Erythroblast (primary cell): ENCODE results near the gene SLX4IP.
"Not testable (repeated sequence)": the region's sequence is repeated elsewhere in the genome, so short reads cannot be mapped to it uniquely, and the experiment has no call there.

Source experiments
- DNase-seq, 2 experiments: peaks; one replicate each; lab custom pipeline; 2025; lab: John Stamatoyannopoulos, UW
- GATA1 ChIP-seq: IDR thresholded peaks from 2 replicates; pipeline ENCODE4 v1.6.1; 2011; ENCODE audit warnings: low read depth, mild to moderate bottlenecking, control low read depth, low read length, moderate library complexity
- POLR2A ChIP-seq: IDR thresholded peaks from 2 replicates; pipeline ENCODE4 v1.6.1; 2011; ENCODE audit warnings: mild to moderate bottlenecking, low read length

Gene SLX4IP

GRCh38 chr20:10412591-10413408 is 22.3 kb upstream of the SLX4IP start:
- TF ChIP-seq GATA1 (no peak), POLR2A (no peak)
- no peak for DNase-seq

DNA sequence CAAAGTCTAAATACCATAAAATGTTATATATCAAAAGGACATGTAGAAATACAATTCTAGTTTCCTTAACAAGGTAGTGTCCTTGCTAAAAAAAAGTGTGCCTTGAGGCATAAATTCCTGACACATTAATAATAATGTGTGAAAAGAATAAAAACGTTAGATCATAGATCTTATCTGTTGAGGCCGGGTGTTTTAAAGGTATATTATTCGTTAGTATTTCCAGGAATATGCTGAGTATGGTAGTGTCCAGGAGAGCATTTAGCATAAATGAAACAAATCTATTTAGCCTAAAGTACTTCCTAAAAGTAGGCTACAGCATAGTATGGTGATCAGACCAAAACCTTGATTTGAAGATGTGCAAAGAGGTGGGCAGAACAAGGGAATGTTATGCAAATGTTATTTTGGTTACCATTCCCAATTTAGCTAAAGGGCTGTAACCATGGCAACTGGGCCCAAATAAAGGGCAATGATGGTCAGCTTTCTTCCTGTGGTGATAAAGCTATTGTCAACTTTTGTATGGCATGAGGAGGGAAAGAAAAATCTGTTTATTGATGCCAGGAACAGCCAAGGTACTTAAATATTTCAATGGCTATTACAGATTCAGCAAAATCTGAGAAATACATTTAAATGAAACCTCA is 20.0 kb upstream of the SLX4IP start:
- no peak for DNase-seq

GRCh38 chr20:10417218-10417617 is 17.9 kb upstream of the SLX4IP start:
- not testable (repeated sequence) for DNase-seq

More for the DNA sequence above, 20.0 kb upstream of the SLX4IP start:
- TF ChIP-seq POLR2A: no peak
- no peak for TF ChIP-seq GATA1

- no peak for DNase-seq
- TF ChIP-seq POLR2A: no peak
Measured at GRCh38 chr20:10419550-10420133, 15.5 kb upstream of the SLX4IP start.

- no peak for DNase-seq
- TF ChIP-seq POLR2A (no peak), GATA1 (no peak)
Measured at GRCh38 chr20:10423735-10424134, 11.4 kb upstream of the SLX4IP start.

GRCh38 chr20:10427060-10427692 is 7.9 kb upstream of the SLX4IP start:
- peak; percentile 54 to 73 for DNase-seq
- no peak for TF ChIP-seq POLR2A
- no peak for TF ChIP-seq GATA1

DNA sequence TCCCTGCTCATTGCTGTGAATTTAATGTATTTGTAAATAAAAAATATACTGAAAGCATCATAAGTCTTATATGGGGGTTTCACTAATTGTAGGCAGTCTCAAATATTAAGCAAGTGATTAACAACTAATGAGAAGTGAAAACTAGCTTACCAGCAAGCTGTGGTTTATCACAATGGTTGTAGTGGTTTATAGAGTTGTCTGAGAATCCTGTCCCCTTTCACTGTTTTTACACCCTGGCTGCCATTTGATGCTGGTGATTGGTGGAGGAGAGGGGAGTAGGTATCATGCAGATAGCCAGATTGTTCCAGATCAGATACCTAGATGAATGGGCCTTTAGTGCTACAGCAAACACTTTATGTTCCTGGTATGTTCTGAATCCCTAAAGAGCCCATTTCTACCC is 7.1 kb upstream of the SLX4IP start:
- DNase-seq: no peak

GRCh38 chr20:10429443-10429981 is 5.6 kb upstream of the SLX4IP start:
- TF ChIP-seq POLR2A: no peak
- TF ChIP-seq GATA1: no peak
- DNase-seq: no peak

More for the DNA sequence above, 7.1 kb upstream of the SLX4IP start:
- no peak for TF ChIP-seq GATA1
- TF ChIP-seq POLR2A: peak; percentile 7

DNA sequence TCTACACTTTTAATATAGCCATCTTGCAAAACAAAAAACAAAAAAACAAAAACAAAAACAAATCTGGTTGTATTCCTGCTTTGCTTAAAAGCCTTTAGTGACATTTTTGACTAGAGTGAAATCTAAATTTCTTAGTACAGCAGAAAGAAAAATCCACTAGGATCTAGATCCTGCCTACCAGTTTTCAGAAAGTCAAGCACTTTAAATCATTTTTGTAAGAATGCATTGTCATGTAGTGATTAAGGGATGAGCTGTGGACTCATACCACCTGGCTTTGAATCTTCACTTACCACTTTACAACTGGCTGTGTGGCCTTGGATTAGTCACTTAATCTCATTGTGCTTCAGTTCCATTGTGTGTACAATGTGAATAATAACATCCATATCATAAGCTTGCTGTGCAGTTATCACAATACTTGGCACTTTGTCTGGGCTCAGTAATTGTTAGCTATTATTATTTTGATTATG is 5.1 kb upstream of the SLX4IP start:
- TF ChIP-seq POLR2A (no peak), GATA1 (no peak)
- no peak for DNase-seq

DNA sequence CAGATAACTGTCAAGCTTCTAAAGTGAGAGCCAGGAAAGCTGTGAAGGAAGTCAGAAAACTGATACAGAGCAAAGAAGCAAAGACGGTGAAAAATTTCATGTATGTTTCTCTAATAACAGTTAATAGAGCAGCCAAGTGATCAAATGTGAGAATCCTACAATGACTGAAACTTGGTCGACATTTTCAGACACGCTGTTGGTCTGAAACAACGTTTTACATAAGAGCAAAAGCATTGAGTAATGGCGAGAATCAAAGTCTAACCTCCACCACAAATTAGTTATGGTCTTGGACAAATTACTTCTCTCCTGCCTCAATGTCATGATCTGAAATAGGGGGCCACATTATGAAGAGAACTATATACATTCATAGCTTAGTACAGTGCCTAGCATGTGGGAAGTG is 4.4 kb upstream of the SLX4IP start:
- no peak for DNase-seq
- TF ChIP-seq GATA1 (no peak), POLR2A (no peak)

- TF ChIP-seq POLR2A (no peak), GATA1 (no peak)
- no peak for DNase-seq
Measured at GRCh38 chr20:10432079-10432478, 3.0 kb upstream of the SLX4IP start.

DNA sequence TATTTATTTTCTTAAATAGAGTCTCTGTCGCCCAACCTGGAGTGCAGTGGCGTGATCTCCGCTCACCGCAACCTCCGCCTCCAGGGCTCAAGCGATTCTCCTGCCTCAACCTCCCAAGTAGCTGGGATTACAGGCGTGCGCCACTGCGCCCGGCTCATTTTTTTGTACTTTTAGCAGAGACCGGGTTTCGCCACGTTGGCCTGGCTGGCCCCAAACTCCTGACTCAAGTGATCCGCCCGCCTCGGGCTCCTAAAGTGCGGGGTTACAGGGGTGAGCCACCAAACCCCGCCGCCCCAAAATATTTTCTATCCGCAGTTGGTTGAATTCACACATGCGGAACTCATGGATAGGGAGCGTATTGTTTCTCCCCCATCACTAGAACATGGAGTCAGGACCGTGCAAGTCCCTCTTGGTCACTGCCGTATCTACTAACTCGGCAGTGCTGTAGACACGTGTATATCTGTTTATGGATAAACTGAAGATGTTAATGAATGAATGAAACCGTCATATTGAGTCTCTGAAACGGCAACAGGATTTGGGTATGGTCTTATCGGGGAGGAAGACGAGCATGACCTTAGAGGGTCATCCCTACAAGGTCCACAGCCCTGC is 2.0 kb upstream of the SLX4IP start:
- TF ChIP-seq GATA1: no peak
- no peak for TF ChIP-seq POLR2A
- no peak for DNase-seq
